ENCODE measurements around the gene MPV17L.

- TF ChIP-seq CTCF (IDR thresholded peaks at IDR 0.05 in 8 of 11, conservative IDR thresholded peaks at IDR 0.05 in 3 of 11): no peak
- TF ChIP-seq POLR2AphosphoS5 (IDR thresholded peaks at IDR 0.05): no peak
Observed at GRCh38 chr16:15415511-15415985, 20.0 kb downstream of the MPV17L start.
